Adrenal gland (tissue), 12 donors: Measurements from ENCODE around the gene ANKRD33B. TPM values are rescaled to one million over a fixed set of nuclear protein-coding genes. Genes with fewer than 3 reads are reported as not detected.
A peak's percentile ranks its signal among the peaks of the same experiment; 100 is the strongest.

Experiments used
- DNase-seq, 7 donors: peaks; one replicate each; pipeline ENCODE4 v3.0.0-alpha.2; 2019 to 2020
- H3K27ac ChIP-seq, 5 donors: fragments of 200-600 bp; sonication (generic) in 4 of 5; 1 replicate in 3 of 5; 2 replicates in 2 of 5; pipeline versions ENCODE4 v1.5.1 to v1.8.0; 2016 to 2020; ENCODE audit warnings: mild to moderate bottlenecking in 1 of 5
- H3K27me3 ChIP-seq: fragments of 200-600 bp; 2 replicates; pipeline ENCODE4 v1.8.0; 2021
- H3K36me3 ChIP-seq, 2 donors: fragments of 200-600 bp; replicated peaks in 1 of 2; 1 replicate in 1 of 2; 2 replicates in 1 of 2; pipeline versions ENCODE4 v1.5.1 to v1.8.0; 2018 to 2022
- H3K4me1 ChIP-seq, 2 donors: fragments of 200-600 bp; replicated peaks in 1 of 2; 1 replicate in 1 of 2; 2 replicates in 1 of 2; pipeline versions ENCODE4 v1.5.1 to v1.8.0; 2018 to 2021
- H3K4me3 ChIP-seq, 4 donors: fragments of 200-600 bp; sonication (generic) in 3 of 4; one replicate each; pipeline ENCODE4 v1.5.1; 2016 to 2018
- H3K9me3 ChIP-seq, 3 donors: fragments of 200-600 bp; sonication (generic) in 1 of 3; replicated peaks in 1 of 3; 1 replicate in 2 of 3; 2 replicates in 1 of 3; pipeline versions ENCODE4 v1.5.1 to v1.8.0; 2016 to 2021
- POLR2A ChIP-seq, 2 donors: fragments of 450-650 bp; IDR thresholded peaks; one replicate each; pipeline ENCODE4 v1.6.1; 2017; ENCODE audit warnings: antibody characterized with exemption in 2 of 2, mild to moderate bottlenecking in 2 of 2, moderate library complexity in 1 of 2
- WGBS, 4 donors: extraction: QIAGEN DNeasy Blood & Tissue Kit in 2 of 4; methylation state at CpG; one replicate each; pipeline versions ENCODE4 v1.1.5 to v1.1.7; 2013 to 2017; 5-methylcytosine and 5-hydroxymethylcytosine counted together
- intact Hi-C, 2 donors: fragments of 100-400 bp; cut with DNase I; formaldehyde crosslinking; loops; one replicate each; pipeline versions ENCODE4 v1.14.1 to v1.15.0; 2022 to 2023
- polyA plus RNA-seq, 3 donors: library from polyadenylated mRNA; stranded (reverse); fragments of 200-250 nt in 2 of 3; fragments of 350-450 nt in 1 of 3; fragmentation: Illumina TruSeq in 1 of 3; extraction: RNeasy Lipid Tissue Mini Kit (QIAGEN cat#74804) in 1 of 3; gene quantifications; one replicate each; pipeline ENCODE4 v1.2.3, GENCODE V29; 2013 to 2014
- total RNA-seq, 9 donors: library from RNA; depleted of rRNA in 4 of 9; stranded (reverse); fragments of >200 nt in 4 of 9; fragments of 120-200 nt in 1 of 9; fragmentation: NEBNext Ultra II Directional in 1 of 9; extraction: Animal tissue kit (Norgen Biotek cat#: 25700) in 1 of 9; gene quantifications; one replicate each; pipeline versions ENCODE4 v1.1.0 to v1.2.4, GENCODE V29; 2013 to 2023
- TF ChIP-seq, protein P1 (sequence below), 6 experiments: fragments of 450-650 bp in 4 of 6; fragments of 200-600 bp in 2 of 6; sonication (generic) in 1 of 6; IDR thresholded peaks; 1 replicate in 5 of 6; 2 replicates in 1 of 6; pipeline versions ENCODE4 v1.5.1 to v1.8.0; 2016 to 2021; ENCODE audit warnings: antibody characterized with exemption in 6 of 6, mild to moderate bottlenecking in 2 of 6, moderate library complexity in 1 of 6
- donor health status: healthy with polysubstance abuse.
- donor health status: Bipolar disorder and iron deficiency.
- donor health status: DM: yes; HTN: yes; CAD: no.
- donor health status: DM: no; HTN: no; CAD: no.
- donor health status: DM: no; HTN: no; CAD: no.
- donor health status: DM: yes; HTN: yes; CAD: no.

ANKRD33B gene
- total and polyA plus RNA-seq, 12 donors, result 0.14 to 0.69 (median 0.23) TPM

- intact Hi-C loops, result loop anchor here in 1 of 2 donors (10.0 kb wide), 1 partner anchor 62 kb away; no protein-coding TSS in a partner anchor
- Histone ChIP-seq H3K4me1 (peaks cover 11 to 22% of the 10 kb centered on the region in 2 donors), H3K36me3 (no peaks in the 10 kb centered on the region), H3K4me3 (no peak overlapping the region), H3K9me3 (no peaks in the 10 kb centered on the region), H3K27me3 (peaks cover 37% of the 10 kb centered on the region), H3K27ac (no peak overlapping the region)
- DNase-seq, result no peak
- WGBS, 4 donors, result 42 to 69% (median 57%) methylated on average over 19 to 45 of the region's 45 CpGs
- TF ChIP-seq POLR2A (IDR thresholded peaks at IDR 0.05), result no peak
- TF ChIP-seq, protein P1, sequence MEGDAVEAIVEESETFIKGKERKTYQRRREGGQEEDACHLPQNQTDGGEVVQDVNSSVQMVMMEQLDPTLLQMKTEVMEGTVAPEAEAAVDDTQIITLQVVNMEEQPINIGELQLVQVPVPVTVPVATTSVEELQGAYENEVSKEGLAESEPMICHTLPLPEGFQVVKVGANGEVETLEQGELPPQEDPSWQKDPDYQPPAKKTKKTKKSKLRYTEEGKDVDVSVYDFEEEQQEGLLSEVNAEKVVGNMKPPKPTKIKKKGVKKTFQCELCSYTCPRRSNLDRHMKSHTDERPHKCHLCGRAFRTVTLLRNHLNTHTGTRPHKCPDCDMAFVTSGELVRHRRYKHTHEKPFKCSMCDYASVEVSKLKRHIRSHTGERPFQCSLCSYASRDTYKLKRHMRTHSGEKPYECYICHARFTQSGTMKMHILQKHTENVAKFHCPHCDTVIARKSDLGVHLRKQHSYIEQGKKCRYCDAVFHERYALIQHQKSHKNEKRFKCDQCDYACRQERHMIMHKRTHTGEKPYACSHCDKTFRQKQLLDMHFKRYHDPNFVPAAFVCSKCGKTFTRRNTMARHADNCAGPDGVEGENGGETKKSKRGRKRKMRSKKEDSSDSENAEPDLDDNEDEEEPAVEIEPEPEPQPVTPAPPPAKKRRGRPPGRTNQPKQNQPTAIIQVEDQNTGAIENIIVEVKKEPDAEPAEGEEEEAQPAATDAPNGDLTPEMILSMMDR (IDR thresholded peaks at IDR 0.05), result no peak
These were observed 1.4 kb upstream of the ANKRD33B start for GRCh38 chr5:10562201-10563109.

DNA sequence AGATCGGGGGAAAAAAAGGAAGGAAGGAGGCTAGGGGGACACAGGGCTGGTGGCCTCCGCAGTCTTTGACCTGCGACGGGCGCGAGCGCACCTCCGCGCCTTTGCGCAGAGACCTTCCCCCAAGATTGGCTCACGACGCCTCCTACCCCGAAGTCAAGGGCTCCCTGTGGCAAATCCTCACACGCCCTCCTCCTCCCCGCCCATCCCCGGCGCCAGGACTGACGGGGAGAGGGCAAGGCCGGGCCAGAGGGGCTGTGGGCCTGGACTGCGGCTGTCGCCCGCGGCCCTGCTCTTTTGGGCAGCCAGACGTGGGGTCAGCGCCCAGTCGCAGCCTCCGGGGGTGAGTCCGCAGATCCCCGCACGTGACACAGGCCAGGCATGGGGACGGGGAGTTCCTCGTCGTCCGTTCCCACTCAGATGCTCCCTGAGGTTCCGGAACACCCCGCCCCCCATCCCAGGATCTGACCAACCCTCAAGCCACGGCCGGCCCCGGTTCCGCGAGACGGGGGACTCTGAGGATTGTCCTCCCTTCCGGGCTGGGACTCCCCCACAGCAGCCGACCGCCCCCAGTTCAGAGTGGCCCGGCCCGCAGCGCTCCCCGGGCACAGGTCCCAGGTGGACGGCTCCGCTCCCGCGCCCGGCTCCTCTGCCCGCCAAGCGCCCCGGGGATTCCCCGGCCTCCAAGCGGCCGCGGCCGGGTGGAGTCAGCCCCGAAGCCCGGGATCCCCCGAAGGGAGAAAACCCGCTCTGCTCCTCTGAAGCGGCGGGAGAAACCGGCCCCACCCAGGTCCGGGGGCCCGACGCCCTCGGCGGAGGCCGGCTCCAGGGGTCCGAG, 543 bp upstream of the ANKRD33B start:
- Histone ChIP-seq H3K36me3 (no peaks in the 10 kb centered on the region), H3K27ac (no peak overlapping the region), H3K4me1 (peaks cover 11 to 22% of the 10 kb centered on the region in 2 donors), H3K4me3 (peak overlapping the region in 2 of 4 donors; percentile 43 to 61), H3K27me3 (peaks cover 37% of the 10 kb centered on the region), H3K9me3 (no peaks in the 10 kb centered on the region)
- no peak for DNase-seq
- intact Hi-C loops, result loop anchor here in 1 of 2 donors (10.0 kb wide), 1 partner anchor 61 kb away; no protein-coding TSS in a partner anchor
- 2 to 10% (median 4%) methylated on average over 13 to 76 of the region's 76 CpGs for WGBS, 4 donors
- TF ChIP-seq, protein P1 (IDR thresholded peaks at IDR 0.05), result no peak
- TF ChIP-seq POLR2A (IDR thresholded peaks at IDR 0.05), result no peak

DNA sequence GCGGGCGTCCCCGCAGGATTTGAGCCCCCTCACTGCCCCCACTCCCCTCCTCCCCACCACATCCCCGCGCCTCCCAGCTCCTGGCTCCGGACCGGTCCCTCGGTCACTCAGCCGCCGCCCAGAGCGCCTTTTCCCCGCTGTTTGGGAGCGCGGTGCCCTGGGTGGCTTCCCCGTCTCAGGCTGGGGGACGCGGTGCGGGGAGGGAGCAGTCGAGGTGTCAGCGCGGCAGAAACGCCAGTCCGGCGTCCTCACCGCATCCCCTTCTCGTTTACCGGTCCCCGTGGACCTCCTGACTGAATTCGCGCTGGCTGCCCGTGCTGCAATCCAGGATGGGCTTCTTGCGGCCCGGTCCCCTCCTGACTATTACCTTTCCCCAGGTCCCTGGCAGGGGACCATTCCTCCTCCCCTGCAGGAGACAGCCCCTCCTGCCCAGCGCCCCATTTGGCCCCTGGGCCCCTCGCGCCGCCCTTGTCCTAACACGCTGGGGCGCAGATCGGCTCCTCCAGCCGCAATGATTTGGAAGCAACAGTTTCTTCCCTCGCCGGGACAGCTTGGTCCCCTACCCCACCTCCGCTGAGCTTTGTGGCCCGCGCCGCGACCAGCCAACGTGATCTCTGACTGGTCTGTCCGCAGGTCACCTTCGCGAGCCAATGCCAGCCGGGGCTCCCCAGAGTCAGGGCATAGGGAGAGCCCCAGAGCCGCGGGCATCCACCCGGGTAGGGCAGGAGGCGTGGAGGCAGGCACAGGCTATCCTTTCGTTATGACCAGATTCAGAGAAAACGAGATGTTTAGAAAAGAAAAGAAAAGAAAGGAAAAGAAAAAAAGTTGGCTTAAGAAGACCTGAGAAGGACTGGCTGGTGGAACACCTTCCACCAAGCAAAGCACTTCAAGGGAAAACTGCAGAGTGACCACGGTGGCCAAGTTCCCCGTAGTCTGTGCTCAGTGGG, 1.2 kb downstream of the ANKRD33B start:
- Histone ChIP-seq H3K4me1 (peaks cover 11 to 22% of the 10 kb centered on the region in 2 donors), H3K9me3 (no peaks in the 10 kb centered on the region), H3K36me3 (no peaks in the 10 kb centered on the region), H3K27me3 (peaks cover 37% of the 10 kb centered on the region), H3K27ac (no peak overlapping the region), H3K4me3 (peak overlapping the region in 1 of 4 donors; percentile 61)
- TF ChIP-seq, protein P1 (IDR thresholded peaks at IDR 0.05), result no peak
- TF ChIP-seq POLR2A (IDR thresholded peaks at IDR 0.05), result no peak
- WGBS, 4 donors, result 5 to 11% (median 6%) methylated on average over 18 to 61 of the region's 61 CpGs
- DNase-seq, result no peak
- intact Hi-C loops, result loop anchor here in 1 of 2 donors (10.0 kb wide), 1 partner anchor 60 kb away; no protein-coding TSS in a partner anchor
